KOPT-K1 (cell line): ENCODE results near the gene ITGB8.

Experiments used
- H3K27ac ChIP-seq: fragments of 200-600 bp; sonication (generic); 2 replicates; pipeline ENCODE4 v1.5.1; 2016; ENCODE audit warnings: antibody characterized with exemption, mild to moderate bottlenecking, low read depth, low read length; ENCODE audit not compliant: poor library complexity, severe bottlenecking
- H3K36me3 ChIP-seq: fragments of 200-600 bp; sonication (generic); 2 replicates; pipeline ENCODE4 v1.5.1; 2017; ENCODE audit warnings: antibody characterized with exemption, mild to moderate bottlenecking, low read length, moderate library complexity; ENCODE audit not compliant: insufficient read depth
- H3K9me3 ChIP-seq: fragments of 200-600 bp; sonication (generic); 2 replicates; pipeline ENCODE4 v1.5.1; 2017; ENCODE audit warnings: antibody characterized with exemption, low read length, mild to moderate bottlenecking; ENCODE audit not compliant: insufficient read depth, poor library complexity, severe bottlenecking

Gene ITGB8

DNA sequence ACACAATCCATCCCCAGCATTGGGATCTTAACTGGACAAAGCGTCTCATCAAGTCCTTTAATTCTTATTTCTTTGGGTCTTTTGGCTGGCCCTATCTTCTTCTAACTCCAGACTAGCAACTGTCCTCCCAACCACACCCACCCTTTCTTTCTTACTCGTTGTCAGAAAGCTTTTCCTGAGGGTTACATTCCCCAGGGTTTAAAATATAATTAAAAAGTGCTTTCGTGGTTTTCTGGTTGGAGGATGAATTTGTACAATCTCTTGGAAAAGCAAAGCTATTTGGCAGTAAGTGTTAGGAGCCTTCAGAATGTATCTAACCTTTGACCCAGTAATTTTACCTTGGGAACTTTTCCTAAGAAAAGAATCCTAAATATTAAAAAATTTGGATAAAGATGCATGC, 10.4 kb upstream of the ITGB8 start:
- H3K27ac ChIP-seq = no peak overlapping the region
- H3K9me3 ChIP-seq = no peaks in the 10 kb centered on the region
- H3K36me3 ChIP-seq = no peaks in the 10 kb centered on the region

DNA sequence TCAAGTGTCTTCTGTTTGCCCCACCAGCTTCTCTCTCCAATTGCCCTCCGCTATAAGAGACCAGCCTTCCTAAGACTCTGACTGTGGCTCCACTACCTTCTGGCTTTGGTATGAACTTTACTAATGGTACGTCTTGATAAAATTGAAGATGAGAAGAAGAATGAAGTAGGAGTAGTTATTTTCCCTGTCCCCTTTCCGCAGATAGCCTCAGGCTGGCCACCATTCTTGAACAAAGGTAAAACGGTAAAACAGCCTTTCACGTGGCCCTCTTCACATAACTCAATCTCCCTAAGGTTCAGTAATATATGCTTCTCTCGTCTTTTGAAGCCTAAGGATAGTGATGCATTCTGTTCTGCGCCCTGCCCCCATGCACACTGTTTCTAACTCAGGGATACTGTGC, 9.9 kb upstream of the ITGB8 start:
- no peaks in the 10 kb centered on the region for H3K9me3 ChIP-seq
- H3K36me3 ChIP-seq = no peaks in the 10 kb centered on the region
- H3K27ac ChIP-seq = no peak overlapping the region

GRCh38 chr7:20323595-20323994, 7.1 kb upstream of the ITGB8 start:
- Histone ChIP-seq H3K36me3 (no peaks in the 10 kb centered on the region), H3K27ac (no peak overlapping the region), H3K9me3 (no peaks in the 10 kb centered on the region)

- Histone ChIP-seq H3K27ac (no peak overlapping the region), H3K9me3 (peaks cover 17% of the 10 kb centered on the region), H3K36me3 (no peaks in the 10 kb centered on the region)
These were observed 4.4 kb upstream of the ITGB8 start for GRCh38 chr7:20326342-20326741.

DNA sequence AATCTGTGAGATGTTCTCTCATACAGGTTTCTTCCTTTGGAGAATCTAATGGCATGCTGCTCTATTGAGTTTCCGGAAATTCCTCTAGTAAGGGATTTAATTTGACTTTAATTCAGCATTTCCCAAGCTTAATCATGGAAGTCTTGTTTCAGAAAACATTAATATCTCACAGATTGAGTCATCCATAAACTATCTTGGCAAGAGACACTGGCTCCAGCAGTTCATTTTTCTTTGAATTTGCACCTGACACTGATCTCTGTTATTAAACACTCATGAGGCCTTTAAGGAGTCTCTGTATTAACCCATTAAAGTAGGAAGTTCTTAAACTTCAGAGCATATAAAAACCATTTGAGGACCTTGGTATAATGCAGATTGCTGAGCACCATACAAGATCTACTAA, 3.6 kb upstream of the ITGB8 start:
- no peak overlapping the region for H3K27ac ChIP-seq
- peaks cover 24% of the 10 kb centered on the region for H3K9me3 ChIP-seq
- H3K36me3 ChIP-seq = no peaks in the 10 kb centered on the region

DNA sequence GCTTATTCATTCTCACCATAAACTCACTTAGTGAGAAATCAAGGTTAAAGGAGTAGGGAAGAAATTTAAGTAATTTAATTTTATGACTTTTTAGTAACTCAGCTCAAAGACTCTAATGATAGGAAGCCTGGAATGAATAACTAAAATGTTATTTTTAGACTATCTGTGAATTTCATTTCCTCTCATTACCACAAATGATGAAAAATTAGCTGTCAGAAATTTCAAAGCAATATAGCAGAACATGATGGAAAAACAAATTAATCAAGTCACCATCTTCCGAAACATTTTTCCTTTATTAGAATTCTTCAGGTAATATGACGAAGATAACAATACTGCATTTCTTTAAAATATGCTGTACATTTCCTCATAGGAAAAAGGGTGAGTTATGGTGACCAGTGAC, 2.7 kb upstream of the ITGB8 start:
- no peaks in the 10 kb centered on the region for H3K36me3 ChIP-seq
- H3K27ac ChIP-seq = no peak overlapping the region
- H3K9me3 ChIP-seq = peaks cover 24% of the 10 kb centered on the region

- H3K36me3 ChIP-seq = no peaks in the 10 kb centered on the region
- H3K9me3 ChIP-seq = peaks cover 24% of the 10 kb centered on the region
- H3K27ac ChIP-seq = no peak overlapping the region
These were observed 2.0 kb upstream of the ITGB8 start for GRCh38 chr7:20328692-20329091.

- Histone ChIP-seq H3K27ac (no peak overlapping the region), H3K9me3 (peaks cover 24% of the 10 kb centered on the region), H3K36me3 (no peaks in the 10 kb centered on the region)
These were observed 1.1 kb upstream of the ITGB8 start for GRCh38 chr7:20329389-20330238.

- Histone ChIP-seq H3K36me3 (no peaks in the 10 kb centered on the region), H3K27ac (no peak overlapping the region), H3K9me3 (peaks cover 24% of the 10 kb centered on the region)
These were observed 519 bp downstream of the ITGB8 start for GRCh38 chr7:20330928-20331909.

- no peak overlapping the region for H3K27ac ChIP-seq
- H3K9me3 ChIP-seq = peaks cover 24% of the 10 kb centered on the region
These were observed 1.5 kb downstream of the ITGB8 start for GRCh38 chr7:20331910-20332813.

DNA sequence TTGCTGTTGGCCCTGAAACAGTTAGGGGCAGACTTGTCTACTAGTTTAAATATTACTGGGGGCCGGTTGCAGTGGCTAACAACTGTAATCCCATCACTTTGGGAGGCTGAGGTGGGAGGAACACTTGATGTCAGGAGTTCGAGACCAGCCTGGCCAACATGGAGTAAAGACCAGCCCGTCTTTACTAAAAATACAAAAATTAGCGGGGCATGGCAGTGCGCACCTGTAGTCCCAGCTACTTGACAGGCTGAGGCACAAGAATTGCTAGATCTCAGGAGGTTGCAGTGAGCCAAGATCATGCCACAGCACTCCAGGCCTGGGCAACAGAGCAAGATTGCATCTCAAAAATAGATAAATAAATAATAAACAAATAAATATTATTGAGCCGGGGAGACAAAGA, 7.6 kb downstream of the ITGB8 start:
- H3K36me3 ChIP-seq = no peaks in the 10 kb centered on the region
- H3K27ac ChIP-seq = no peak overlapping the region
- no peaks in the 10 kb centered on the region for H3K9me3 ChIP-seq

More at GRCh38 chr7:20331910-20332813, 1.5 kb downstream of the ITGB8 start:
- no peaks in the 10 kb centered on the region for H3K36me3 ChIP-seq

GRCh38 chr7:20340839-20341238, 10.1 kb downstream of the ITGB8 start:
- Histone ChIP-seq H3K9me3 (no peaks in the 10 kb centered on the region), H3K27ac (no peak overlapping the region), H3K36me3 (no peaks in the 10 kb centered on the region)

- Histone ChIP-seq H3K9me3 (no peaks in the 10 kb centered on the region), H3K36me3 (no peaks in the 10 kb centered on the region), H3K27ac (no peak overlapping the region)
These were observed 12.5 kb downstream of the ITGB8 start for GRCh38 chr7:20343205-20343604.

DNA sequence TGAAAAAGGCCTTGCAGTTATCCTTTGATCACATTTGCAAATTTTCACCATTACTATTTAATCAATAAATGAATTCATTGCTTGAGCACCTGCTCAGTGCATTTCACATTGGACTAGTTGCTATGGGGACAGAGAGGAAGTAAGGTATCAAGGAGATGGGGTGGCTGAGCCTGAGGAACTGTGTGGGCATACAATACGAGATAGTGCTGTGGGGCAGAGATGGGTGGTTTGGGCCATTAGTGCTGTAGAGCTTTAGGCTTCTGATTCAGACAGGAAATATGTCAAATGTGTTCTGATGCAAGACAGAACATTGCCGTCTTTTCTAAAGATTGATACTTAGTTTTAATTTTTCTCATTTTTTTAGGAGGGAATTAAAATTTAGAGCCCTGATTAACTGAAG, 13.2 kb downstream of the ITGB8 start:
- Histone ChIP-seq H3K36me3 (no peaks in the 10 kb centered on the region), H3K27ac (no peak overlapping the region), H3K9me3 (no peaks in the 10 kb centered on the region)
